Uterus (tissue), 4 donors: ENCODE measurements around the gene CARD10. TPM values are rescaled to one million over a fixed set of nuclear protein-coding genes. Genes with fewer than 3 reads are reported as not detected.

ENCODE experiments used
- DNase-seq, 2 donors: peaks; one replicate each; pipeline ENCODE4 v3.0.0-alpha.2; 2019 to 2020
- H3K27ac ChIP-seq, 2 donors: fragments of 200-600 bp; sonication (generic); 1 replicate in 1 of 2; 2 replicates in 1 of 2; pipeline ENCODE4 v1.5.1; 2016 to 2018
- H3K27me3 ChIP-seq, 2 donors: fragments of 200-600 bp; sonication (generic); one replicate each; pipeline ENCODE4 v1.5.1; 2018 to 2019; ENCODE audit warnings: control low read depth in 1 of 2
- H3K36me3 ChIP-seq, 2 donors: fragments of 200-600 bp; sonication (generic); one replicate each; pipeline ENCODE4 v1.5.1; 2019; ENCODE audit warnings: control low read depth in 1 of 2
- H3K4me1 ChIP-seq, 2 donors: fragments of 200-600 bp; sonication (generic); one replicate each; pipeline ENCODE4 v1.5.1; 2018 to 2019; ENCODE audit warnings: control low read depth in 1 of 2
- H3K4me3 ChIP-seq, 2 donors: fragments of 200-600 bp; sonication (generic); 1 replicate in 1 of 2; 2 replicates in 1 of 2; pipeline ENCODE4 v1.5.1; 2018 to 2019; ENCODE audit warnings: mild to moderate bottlenecking in 1 of 2
- H3K9me3 ChIP-seq, 2 donors: fragments of 200-600 bp; sonication (generic); one replicate each; pipeline ENCODE4 v1.5.1; 2019; ENCODE audit warnings: control low read depth in 1 of 2
- CTCF ChIP-seq, 4 experiments: fragments of 200-600 bp in 2 of 4; fragments of 450-650 bp in 2 of 4; sonication (generic) in 2 of 4; IDR thresholded peaks; one replicate each; pipeline ENCODE4 v1.5.1; 2016 to 2019; ENCODE audit warnings: antibody characterized with exemption in 4 of 4, mild to moderate bottlenecking in 2 of 4, moderate library complexity in 1 of 4
- POLR2A ChIP-seq, 2 donors: fragments of 450-650 bp; IDR thresholded peaks; one replicate each; pipeline ENCODE4 v1.6.1; 2016; ENCODE audit warnings: antibody characterized with exemption in 2 of 2, mild to moderate bottlenecking in 1 of 2, moderate library complexity in 1 of 2
- intact Hi-C: fragments of 100-400 bp; cut with DNase I; formaldehyde crosslinking; loops from one replicate; pipeline ENCODE4 v1.15.1; 2023; ENCODE audit warnings: low total_unique reads
- total RNA-seq, 4 donors: library from RNA; depleted of rRNA in 3 of 4; stranded (reverse); fragments of >200 nt in 3 of 4; gene quantifications; one replicate each; pipeline versions ENCODE4 v1.1.0 to v1.2.4, GENCODE V29; 2014 to 2023
- donor health status: DM: yes; HTN: yes; CAD: no.

The CARD10 gene
- total RNA-seq, 4 donors from 2014 or later = 4.6 to 23.4 (median 10.2) TPM

- intact Hi-C loops = no loop called here
- DNase-seq = no peak
- H3K36me3 ChIP-seq = no peaks in the 10 kb centered on the region
- H3K4me3 ChIP-seq = no peak overlapping the region
- no peaks in the 10 kb centered on the region for H3K27me3 ChIP-seq
- no peak overlapping the region for H3K27ac ChIP-seq
- TF ChIP-seq POLR2A (IDR thresholded peaks at IDR 0.05) = no peak
- no peak for TF ChIP-seq CTCF (IDR thresholded peaks at IDR 0.05)
- no peaks in the 10 kb centered on the region for H3K9me3 ChIP-seq
- no peaks in the 10 kb centered on the region for H3K4me1 ChIP-seq
Measured at GRCh38 chr22:37464181-37464580, 55.0 kb downstream of the CARD10 start.

GRCh38 chr22:37462983-37463382 lies 56.2 kb downstream of the CARD10 start:
- H3K4me3 ChIP-seq = no peak overlapping the region
- no peaks in the 10 kb centered on the region for H3K9me3 ChIP-seq
- intact Hi-C loops = no loop called here
- no peak for DNase-seq
- H3K4me1 ChIP-seq = no peaks in the 10 kb centered on the region
- no peaks in the 10 kb centered on the region for H3K27me3 ChIP-seq
- no peak for TF ChIP-seq POLR2A (IDR thresholded peaks at IDR 0.05)
- no peak for TF ChIP-seq CTCF (IDR thresholded peaks at IDR 0.05)
- no peaks in the 10 kb centered on the region for H3K36me3 ChIP-seq
- H3K27ac ChIP-seq = no peak overlapping the region

- TF ChIP-seq POLR2A (IDR thresholded peaks at IDR 0.05) (no peak), CTCF (IDR thresholded peaks at IDR 0.05) (no peak)
- no peaks in the 10 kb centered on the region for H3K36me3 ChIP-seq
- H3K9me3 ChIP-seq = no peaks in the 10 kb centered on the region
- DNase-seq = no peak
- H3K4me3 ChIP-seq = no peak overlapping the region
- H3K27me3 ChIP-seq = no peaks in the 10 kb centered on the region
- H3K4me1 ChIP-seq = no peaks in the 10 kb centered on the region
- H3K27ac ChIP-seq = no peak overlapping the region
- intact Hi-C loops = no loop called here
Measured at GRCh38 chr22:37462436-37462835, 56.8 kb downstream of the CARD10 start.

- intact Hi-C loops = no loop called here
- no peaks in the 10 kb centered on the region for H3K27me3 ChIP-seq
Measured at GRCh38 chr22:37461961-37462360, 57.3 kb downstream of the CARD10 start.

GRCh38 chr22:37460684-37461083 lies 58.5 kb downstream of the CARD10 start:
- TF ChIP-seq POLR2A (IDR thresholded peaks at IDR 0.05) (no peak), CTCF (IDR thresholded peaks at IDR 0.05) (no peak)
- Histone ChIP-seq H3K36me3 (no peaks in the 10 kb centered on the region), H3K9me3 (no peaks in the 10 kb centered on the region), H3K4me1 (no peaks in the 10 kb centered on the region), H3K27me3 (no peaks in the 10 kb centered on the region), H3K4me3 (no peak overlapping the region), H3K27ac (no peak overlapping the region)
- intact Hi-C loops = no loop called here
- no peak for DNase-seq

More at GRCh38 chr22:37461961-37462360, 57.3 kb downstream of the CARD10 start:
- no peak overlapping the region for H3K27ac ChIP-seq
- no peaks in the 10 kb centered on the region for H3K4me1 ChIP-seq
- no peaks in the 10 kb centered on the region for H3K36me3 ChIP-seq
- TF ChIP-seq POLR2A (IDR thresholded peaks at IDR 0.05) = no peak
- TF ChIP-seq CTCF (IDR thresholded peaks at IDR 0.05) = no peak
- H3K4me3 ChIP-seq = no peak overlapping the region
- H3K9me3 ChIP-seq = no peaks in the 10 kb centered on the region
- no peak for DNase-seq
